SK-N-SH treated with all-trans-retinoic acid at 6 μM for 48 hours (cell line): ENCODE results near the gene OLIG3.

Experiments used
- ARNTL ChIP-seq: fragments of 450-650 bp; formaldehyde crosslinking; IDR thresholded peaks from 2 replicates; pipeline ENCODE4 v1.5.0; 2020; ENCODE audit warnings: low read depth, mild to moderate bottlenecking, moderate library complexity, borderline replicate concordance
- RARB ChIP-seq: fragments of 250-450 bp; sonication (Bioruptor Pico); IDR thresholded peaks from 2 replicates; pipeline ENCODE4 v1.8.0; 2021; ENCODE audit warnings: mild to moderate bottlenecking, moderate library complexity
- TCF4 ChIP-seq: fragments of 250-450 bp; sonication (Bioruptor Pico); IDR thresholded peaks from 2 replicates; pipeline ENCODE4 v1.8.0; 2021; ENCODE audit warnings: mild to moderate bottlenecking, moderate library complexity, borderline replicate concordance
- ZFP3 ChIP-seq: fragments of 250-450 bp; sonication (Bioruptor Pico); IDR thresholded peaks from 2 replicates; pipeline ENCODE4 v1.5.0; 2020; ENCODE audit warnings: mild to moderate bottlenecking, moderate library complexity
- ZFP30 ChIP-seq: fragments of 450-650 bp; formaldehyde crosslinking; IDR thresholded peaks from 2 replicates; pipeline ENCODE4 v1.5.0; 2022; ENCODE audit warnings: mild to moderate bottlenecking, moderate library complexity
- ZNF70 ChIP-seq: fragments of 450-650 bp; formaldehyde crosslinking; IDR thresholded peaks from 2 replicates; pipeline ENCODE4 v1.5.0; 2020; ENCODE audit warnings: mild to moderate bottlenecking, moderate library complexity
- TF ChIP-seq, protein P1 (sequence below): fragments of 250-450 bp; sonication (Bioruptor Pico); IDR thresholded peaks from 2 replicates; pipeline ENCODE4 v1.8.0; 2021; ENCODE audit warnings: low read depth, mild to moderate bottlenecking, moderate library complexity, borderline replicate concordance
- TF ChIP-seq, protein P2 (sequence below): fragments of 250-450 bp; sonication (Bioruptor Pico); IDR thresholded peaks from 2 replicates; pipeline ENCODE4 v1.8.0; 2020; ENCODE audit warnings: mild to moderate bottlenecking, moderate library complexity, borderline replicate concordance

DNA sequence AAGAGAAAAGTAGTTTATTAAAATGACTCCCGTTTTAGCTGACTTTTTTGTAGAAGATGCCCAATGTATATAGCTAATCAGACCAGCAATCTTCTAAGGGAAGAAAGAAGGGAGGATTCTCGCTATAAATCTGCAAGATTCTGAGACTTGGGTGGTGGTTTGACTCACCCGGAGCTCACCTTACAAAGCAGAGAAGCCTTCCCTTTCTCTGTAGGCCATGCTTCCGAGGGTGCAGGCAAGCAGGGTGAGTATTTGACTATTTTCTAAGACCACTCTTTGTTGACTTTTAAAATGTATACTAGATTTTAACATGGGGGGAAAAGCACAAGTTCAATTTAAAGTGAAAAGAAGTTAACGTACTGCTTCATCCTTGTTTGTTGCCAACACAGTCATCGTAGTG is 2.7 kb downstream of the OLIG3 start:
- TF ChIP-seq, protein P1, sequence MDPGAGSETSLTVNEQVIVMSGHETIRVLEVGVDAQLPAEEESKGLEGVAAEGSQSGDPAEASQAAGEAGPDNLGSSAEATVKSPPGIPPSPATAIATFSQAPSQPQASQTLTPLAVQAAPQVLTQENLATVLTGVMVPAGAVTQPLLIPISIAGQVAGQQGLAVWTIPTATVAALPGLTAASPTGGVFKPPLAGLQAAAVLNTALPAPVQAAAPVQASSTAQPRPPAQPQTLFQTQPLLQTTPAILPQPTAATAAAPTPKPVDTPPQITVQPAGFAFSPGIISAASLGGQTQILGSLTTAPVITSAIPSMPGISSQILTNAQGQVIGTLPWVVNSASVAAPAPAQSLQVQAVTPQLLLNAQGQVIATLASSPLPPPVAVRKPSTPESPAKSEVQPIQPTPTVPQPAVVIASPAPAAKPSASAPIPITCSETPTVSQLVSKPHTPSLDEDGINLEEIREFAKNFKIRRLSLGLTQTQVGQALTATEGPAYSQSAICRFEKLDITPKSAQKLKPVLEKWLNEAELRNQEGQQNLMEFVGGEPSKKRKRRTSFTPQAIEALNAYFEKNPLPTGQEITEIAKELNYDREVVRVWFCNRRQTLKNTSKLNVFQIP: no peak
- TF ChIP-seq ZFP3 (CRISPR knock-in tag): no peak
- no peak for TF ChIP-seq TCF4
- TF ChIP-seq ZFP30: no peak
- TF ChIP-seq, protein P2, sequence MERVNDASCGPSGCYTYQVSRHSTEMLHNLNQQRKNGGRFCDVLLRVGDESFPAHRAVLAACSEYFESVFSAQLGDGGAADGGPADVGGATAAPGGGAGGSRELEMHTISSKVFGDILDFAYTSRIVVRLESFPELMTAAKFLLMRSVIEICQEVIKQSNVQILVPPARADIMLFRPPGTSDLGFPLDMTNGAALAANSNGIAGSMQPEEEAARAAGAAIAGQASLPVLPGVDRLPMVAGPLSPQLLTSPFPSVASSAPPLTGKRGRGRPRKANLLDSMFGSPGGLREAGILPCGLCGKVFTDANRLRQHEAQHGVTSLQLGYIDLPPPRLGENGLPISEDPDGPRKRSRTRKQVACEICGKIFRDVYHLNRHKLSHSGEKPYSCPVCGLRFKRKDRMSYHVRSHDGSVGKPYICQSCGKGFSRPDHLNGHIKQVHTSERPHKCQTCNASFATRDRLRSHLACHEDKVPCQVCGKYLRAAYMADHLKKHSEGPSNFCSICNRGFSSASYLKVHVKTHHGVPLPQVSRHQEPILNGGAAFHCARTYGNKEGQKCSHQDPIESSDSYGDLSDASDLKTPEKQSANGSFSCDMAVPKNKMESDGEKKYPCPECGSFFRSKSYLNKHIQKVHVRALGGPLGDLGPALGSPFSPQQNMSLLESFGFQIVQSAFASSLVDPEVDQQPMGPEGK (CRISPR knock-in tag): no peak
- no peak for TF ChIP-seq RARB (CRISPR knock-in tag)
- TF ChIP-seq ZNF70 (CRISPR knock-in tag): no peak
- no peak for TF ChIP-seq ARNTL
